DND-41 (cell line): ENCODE results near the gene AGAP1.

ENCODE experiments used
- ATAC-seq: fragments of 200-7000 bp; cut with Tn5 transposase; 3 replicates; pipeline ENCODE4 v1.9.1; 2021; ENCODE audit warnings: low read depth; ENCODE audit not compliant: insufficient read depth
- DNase-seq: peaks from one replicate; pipeline ENCODE4 v3.0.0-alpha.2; 2020
- H2AFZ ChIP-seq: 2 replicates; pipeline ENCODE4 v1.6.0; 2012; ENCODE audit warnings: low read depth, low read length
- H3K27ac ChIP-seq: 2 replicates; pipeline ENCODE4 v1.5.1; 2012; ENCODE audit warnings: low read length, inconsistent platforms
- H3K27me3 ChIP-seq: fragments of 200-600 bp; sonication (generic); 2 replicates; pipeline ENCODE4 v1.6.0; 2012; ENCODE audit warnings: low read length, mild to moderate bottlenecking, inconsistent platforms; ENCODE audit not compliant: insufficient read depth, poor library complexity
- H3K36me3 ChIP-seq: 2 replicates; pipeline ENCODE4 v1.5.1; 2012; ENCODE audit warnings: low read length, inconsistent platforms; ENCODE audit not compliant: insufficient read depth
- H3K4me1 ChIP-seq: 2 replicates; pipeline ENCODE4 v1.5.1; 2012; ENCODE audit warnings: mild to moderate bottlenecking, low read length; ENCODE audit not compliant: insufficient read depth
- H3K4me2 ChIP-seq: 2 replicates; pipeline ENCODE4 v1.6.0; 2012; ENCODE audit warnings: mild to moderate bottlenecking, moderate library complexity, low read length, inconsistent platforms; ENCODE audit not compliant: insufficient read depth
- H3K4me3 ChIP-seq, 2 experiments: fragments of 200-600 bp in 1 of 2; shearing (Covaris generic) in 1 of 2; 2 replicates each; pipeline ENCODE4 v1.5.1; 2012 to 2016; ENCODE audit warnings: inconsistent platforms in 2 of 2, low read length in 2 of 2, mild to moderate bottlenecking in 2 of 2, low read depth in 1 of 2, moderate library complexity in 1 of 2
- H3K79me2 ChIP-seq: 2 replicates; pipeline ENCODE4 v1.6.0; 2012; ENCODE audit warnings: low read length, inconsistent platforms; ENCODE audit not compliant: insufficient read depth
- H3K9ac ChIP-seq: 2 replicates; pipeline ENCODE4 v1.6.0; 2012; ENCODE audit warnings: low read depth, mild to moderate bottlenecking, inconsistent platforms, low read length, moderate library complexity
- H3K9me3 ChIP-seq: 2 replicates; pipeline ENCODE4 v1.5.1; 2012; ENCODE audit warnings: low read length, moderate library complexity, mild to moderate bottlenecking, inconsistent platforms; ENCODE audit not compliant: insufficient read depth, severe bottlenecking
- H4K20me1 ChIP-seq: 2 replicates; pipeline ENCODE4 v1.6.0; 2012; ENCODE audit warnings: low read length; ENCODE audit not compliant: insufficient read depth
- EZH2 ChIP-seq: IDR thresholded peaks from 3 replicates; pipeline ENCODE4 v1.6.1; 2012; ENCODE audit warnings: borderline replicate concordance, low read depth, mild to moderate bottlenecking, moderate library complexity, low read length, inconsistent platforms; ENCODE audit not compliant: severe bottlenecking
- TF ChIP-seq, protein P1 (sequence below): IDR thresholded peaks from 2 replicates; pipeline ENCODE4 v1.5.1; 2012; ENCODE audit warnings: borderline replicate concordance, low read length, moderate library complexity, mild to moderate bottlenecking; ENCODE audit not compliant: poor library complexity, severe bottlenecking; ENCODE audit errors: extremely low read depth

AGAP1 gene

DNA sequence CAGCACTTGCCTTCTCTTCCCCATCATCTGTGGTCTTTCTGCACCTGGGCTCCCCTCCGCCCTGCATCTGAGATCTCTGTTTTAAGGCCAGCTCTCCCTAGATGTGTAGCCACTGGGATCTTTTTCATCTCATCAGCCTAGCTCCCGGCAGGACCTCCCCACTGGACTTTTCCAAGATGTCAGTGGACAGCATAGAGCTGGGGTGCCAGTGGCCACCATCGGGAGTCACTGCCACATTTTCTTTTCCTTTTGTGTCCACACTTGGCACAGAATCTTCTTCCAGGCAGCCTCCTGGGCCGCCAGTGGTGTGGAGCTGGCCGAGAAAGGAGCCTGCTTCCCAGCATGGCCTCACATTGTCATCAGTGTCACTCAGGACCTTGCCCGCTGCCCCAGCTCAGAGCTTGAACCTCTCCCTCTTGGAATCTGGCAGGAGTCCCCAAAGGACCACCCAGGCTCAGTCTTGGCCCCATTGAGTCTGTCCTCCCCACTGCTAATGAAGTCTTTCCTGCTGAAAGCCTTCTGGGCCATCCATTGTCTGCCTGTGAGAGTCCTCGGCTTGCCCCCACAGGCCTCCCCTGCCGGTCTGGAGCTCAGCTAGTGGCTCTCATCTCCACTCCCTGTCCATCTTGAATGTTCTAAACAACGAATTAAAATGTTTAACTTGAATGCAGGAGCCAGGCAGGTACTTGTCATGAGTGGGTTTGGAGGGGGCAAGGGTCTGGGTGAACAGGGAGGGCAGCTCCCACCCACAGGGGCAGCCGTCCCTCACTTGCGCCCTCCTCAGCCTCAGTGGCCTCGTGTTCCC, 349.9 kb downstream of the AGAP1 start:
- Histone ChIP-seq H3K27ac (no peak overlapping the region), H3K79me2 (no peaks in the 10 kb centered on the region), H4K20me1 (peaks cover 6% of the 10 kb centered on the region; the same call in 1 of the 2 replicates), H3K4me3 (no peak overlapping the region), H3K36me3 (no peaks in the 10 kb centered on the region), H3K4me2 (no peak overlapping the region), H3K9me3 (no peaks in the 10 kb centered on the region), H3K27me3 (no peaks in the 10 kb centered on the region), H3K9ac (no peak overlapping the region), H2AFZ (no peak overlapping the region), H3K4me1 (no peaks in the 10 kb centered on the region)
- ATAC-seq (no peak), DNase-seq (no peak)
- TF ChIP-seq, protein P1, sequence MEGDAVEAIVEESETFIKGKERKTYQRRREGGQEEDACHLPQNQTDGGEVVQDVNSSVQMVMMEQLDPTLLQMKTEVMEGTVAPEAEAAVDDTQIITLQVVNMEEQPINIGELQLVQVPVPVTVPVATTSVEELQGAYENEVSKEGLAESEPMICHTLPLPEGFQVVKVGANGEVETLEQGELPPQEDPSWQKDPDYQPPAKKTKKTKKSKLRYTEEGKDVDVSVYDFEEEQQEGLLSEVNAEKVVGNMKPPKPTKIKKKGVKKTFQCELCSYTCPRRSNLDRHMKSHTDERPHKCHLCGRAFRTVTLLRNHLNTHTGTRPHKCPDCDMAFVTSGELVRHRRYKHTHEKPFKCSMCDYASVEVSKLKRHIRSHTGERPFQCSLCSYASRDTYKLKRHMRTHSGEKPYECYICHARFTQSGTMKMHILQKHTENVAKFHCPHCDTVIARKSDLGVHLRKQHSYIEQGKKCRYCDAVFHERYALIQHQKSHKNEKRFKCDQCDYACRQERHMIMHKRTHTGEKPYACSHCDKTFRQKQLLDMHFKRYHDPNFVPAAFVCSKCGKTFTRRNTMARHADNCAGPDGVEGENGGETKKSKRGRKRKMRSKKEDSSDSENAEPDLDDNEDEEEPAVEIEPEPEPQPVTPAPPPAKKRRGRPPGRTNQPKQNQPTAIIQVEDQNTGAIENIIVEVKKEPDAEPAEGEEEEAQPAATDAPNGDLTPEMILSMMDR = no peak
- no peak for TF ChIP-seq EZH2

DNA sequence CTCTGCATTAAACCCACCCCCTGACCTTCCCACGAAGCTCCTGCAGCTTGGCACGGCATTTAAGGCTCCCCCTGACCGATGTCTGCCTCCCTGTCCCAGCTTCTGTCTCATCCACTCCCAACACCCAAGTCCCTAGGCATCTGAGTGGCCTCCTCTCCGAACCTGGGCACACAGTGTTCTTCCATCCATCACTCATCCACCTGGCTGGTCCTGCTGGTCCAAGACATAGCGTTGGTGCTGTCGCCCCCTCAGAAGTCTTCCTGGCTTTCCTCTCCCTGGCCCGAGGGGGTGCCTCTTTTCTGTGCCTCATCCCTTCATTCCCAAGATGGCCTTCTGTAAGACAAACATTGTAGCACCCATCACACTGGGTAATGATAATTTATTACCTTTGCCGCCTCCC, 350.7 kb downstream of the AGAP1 start:
- H2AFZ ChIP-seq = no peak overlapping the region
- no peaks in the 10 kb centered on the region for H3K27me3 ChIP-seq
- H3K4me2 ChIP-seq = no peak overlapping the region
- TF ChIP-seq, protein P1 = no peak
- TF ChIP-seq EZH2 = no peak
- no peaks in the 10 kb centered on the region for H3K9me3 ChIP-seq
- H3K27ac ChIP-seq = no peak overlapping the region
- no peak for ATAC-seq
- no peaks in the 10 kb centered on the region for H3K79me2 ChIP-seq
- H4K20me1 ChIP-seq = peaks cover 6% of the 10 kb centered on the region; the same call in 1 of the 2 replicates
- no peaks in the 10 kb centered on the region for H3K36me3 ChIP-seq
- H3K9ac ChIP-seq = no peak overlapping the region
- DNase-seq = no peak
- no peaks in the 10 kb centered on the region for H3K4me1 ChIP-seq
- H3K4me3 ChIP-seq = no peak overlapping the region

DNA sequence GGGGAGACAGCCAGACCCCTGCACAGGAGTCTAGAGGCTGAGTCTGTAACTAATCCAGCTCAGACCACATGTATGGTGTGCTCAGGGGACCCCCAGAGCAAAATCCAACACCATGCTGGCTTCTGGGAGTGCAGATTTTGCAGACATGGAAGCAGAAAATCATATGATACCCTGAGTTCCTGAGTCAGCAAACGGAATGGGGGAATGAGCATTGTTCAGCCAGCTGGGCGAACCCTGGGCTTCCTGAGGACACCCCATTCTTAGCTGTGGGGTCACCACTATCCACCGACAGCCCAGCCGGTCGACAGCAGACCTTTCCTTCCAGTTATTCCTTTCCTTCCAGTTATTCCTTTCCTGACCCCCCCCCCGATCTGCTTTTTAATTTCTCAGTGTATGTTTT, 351.4 kb downstream of the AGAP1 start:
- Histone ChIP-seq H3K9me3 (no peaks in the 10 kb centered on the region), H3K4me1 (no peaks in the 10 kb centered on the region), H3K36me3 (no peaks in the 10 kb centered on the region), H3K9ac (no peak overlapping the region), H3K27ac (no peak overlapping the region), H3K27me3 (no peaks in the 10 kb centered on the region), H3K4me2 (no peak overlapping the region), H2AFZ (no peak overlapping the region), H4K20me1 (peaks cover 6% of the 10 kb centered on the region; the same call in 1 of the 2 replicates), H3K79me2 (no peaks in the 10 kb centered on the region), H3K4me3 (no peak overlapping the region)
- DNase-seq (no peak), ATAC-seq (no peak)
- TF ChIP-seq, protein P1 = no peak
- TF ChIP-seq EZH2 = no peak
